ENCODE data around the gene PITPNC1. TPM values are rescaled to one million over a fixed set of nuclear protein-coding genes. Genes with fewer than 3 reads are reported as not detected.
"Not testable (repeated sequence)": the region's sequence is repeated elsewhere in the genome, so short reads cannot be mapped to it uniquely, and the experiment has no call there.

The PITPNC1 gene
- total RNA-seq, 1 experiment from 2014 or later, result 40.6 TPM

DNA sequence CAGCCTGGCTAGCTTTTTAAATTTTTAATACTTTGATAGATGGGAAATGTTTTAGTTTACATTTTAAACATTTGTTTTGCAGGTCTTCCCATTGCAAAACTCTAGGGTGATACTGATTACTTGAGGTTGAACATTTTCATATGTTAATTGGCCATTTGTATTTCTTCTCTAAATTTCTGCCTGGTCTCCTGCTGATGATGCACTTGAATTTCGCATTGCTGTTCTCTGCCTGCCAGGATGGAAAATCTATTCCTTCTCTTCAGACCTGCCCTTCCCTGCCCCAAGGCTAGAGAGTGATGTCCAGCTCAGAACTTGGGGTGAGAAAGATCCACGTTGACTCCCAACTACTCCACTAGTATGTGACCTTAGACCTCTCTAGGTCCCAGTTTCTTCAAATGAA is 134.7 kb downstream of the PITPNC1 start:
- DNase-seq (ENCODE audit: low spot score), result no peak

DNA sequence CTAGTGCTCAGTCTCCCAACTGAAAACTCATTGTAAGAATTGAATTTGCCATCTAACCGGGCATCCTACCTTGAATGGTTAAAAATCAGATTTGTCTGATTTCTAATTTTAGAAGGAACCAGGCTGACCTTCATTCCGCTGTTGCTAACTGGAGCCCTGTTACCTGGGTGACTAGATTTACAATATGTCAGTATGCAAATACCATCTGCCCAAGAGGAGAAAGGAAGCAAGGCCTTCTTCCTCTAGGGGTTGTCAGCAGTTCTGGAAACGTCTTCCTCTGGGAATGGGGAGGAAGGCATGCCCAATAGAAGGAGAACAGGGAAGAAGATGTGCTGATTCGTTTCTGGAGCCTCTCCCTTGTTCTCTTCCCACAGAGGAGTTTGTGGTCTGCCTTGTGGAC is 137.9 kb downstream of the PITPNC1 start:
- DNase-seq (ENCODE audit: low spot score), result peak; percentile 37

DNA sequence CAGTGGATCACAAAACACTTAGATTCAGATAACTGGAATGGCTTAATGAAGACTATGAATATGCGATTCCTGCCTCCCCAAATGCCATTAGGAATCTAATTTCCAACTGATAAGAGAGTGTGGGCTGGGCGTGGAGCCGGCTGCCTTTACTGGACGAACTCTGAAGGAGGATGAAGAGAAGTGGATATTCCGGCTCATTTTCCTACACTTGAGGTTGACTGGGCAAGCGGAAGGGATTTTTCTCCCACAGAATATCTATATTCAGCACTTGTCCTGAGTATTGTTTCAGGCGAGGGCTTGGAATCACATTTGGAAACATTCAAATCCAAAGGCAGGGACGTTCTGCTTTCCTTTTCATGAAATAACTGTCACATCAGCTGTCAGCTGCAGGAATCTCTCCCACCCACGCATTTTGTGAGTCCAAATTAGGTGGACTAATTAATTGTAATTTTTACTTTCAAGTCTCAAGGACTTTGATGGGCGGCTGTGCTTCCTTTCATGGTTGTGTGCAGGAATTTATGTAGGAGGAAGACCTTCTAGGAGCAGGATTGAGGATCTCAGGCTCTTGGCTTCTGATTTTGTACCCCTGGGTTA is 138.5 kb downstream of the PITPNC1 start:
- DNase-seq (ENCODE audit: low spot score), result no peak

DNA sequence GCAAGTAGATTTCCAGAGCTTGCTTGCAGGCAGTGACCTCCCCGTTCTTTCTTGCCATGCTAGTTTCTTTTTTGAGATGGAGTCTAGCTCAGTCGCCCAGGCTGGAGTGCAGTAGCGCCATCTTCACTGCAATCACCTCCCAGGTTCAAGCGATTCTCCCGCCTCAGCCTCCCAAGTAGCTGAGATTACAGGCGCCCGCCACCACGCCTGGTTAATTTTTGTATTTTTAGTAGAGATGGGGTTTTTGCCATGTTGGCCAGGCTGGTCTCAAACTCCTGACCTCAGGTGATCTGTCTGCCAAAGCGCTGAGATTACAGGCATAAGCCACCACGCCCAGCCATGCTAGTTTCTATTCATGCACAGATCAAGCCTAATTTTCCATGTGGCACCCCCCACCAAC is 139.5 kb downstream of the PITPNC1 start:
- DNase-seq (ENCODE audit: low spot score), result not testable (repeated sequence)

DNA sequence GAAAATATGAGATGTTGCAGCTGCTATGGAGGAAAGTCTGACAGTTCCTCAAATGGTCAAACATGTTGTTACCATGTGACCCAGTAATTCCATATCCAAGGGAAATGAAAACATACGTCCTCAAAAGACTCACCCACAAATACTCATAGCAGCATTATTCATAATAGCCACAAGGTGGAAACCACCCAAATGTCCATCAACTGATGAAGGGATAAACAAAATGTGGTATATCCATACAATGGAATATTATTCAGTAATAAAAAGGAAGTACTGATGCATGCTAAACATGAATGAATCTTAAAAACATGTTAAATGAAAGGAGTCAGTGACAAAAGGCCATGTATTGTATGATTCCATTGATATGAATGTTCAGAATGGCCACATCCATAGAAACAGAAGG is 140.2 kb downstream of the PITPNC1 start:
- DNase-seq (ENCODE audit: low spot score), result no peak

DNA sequence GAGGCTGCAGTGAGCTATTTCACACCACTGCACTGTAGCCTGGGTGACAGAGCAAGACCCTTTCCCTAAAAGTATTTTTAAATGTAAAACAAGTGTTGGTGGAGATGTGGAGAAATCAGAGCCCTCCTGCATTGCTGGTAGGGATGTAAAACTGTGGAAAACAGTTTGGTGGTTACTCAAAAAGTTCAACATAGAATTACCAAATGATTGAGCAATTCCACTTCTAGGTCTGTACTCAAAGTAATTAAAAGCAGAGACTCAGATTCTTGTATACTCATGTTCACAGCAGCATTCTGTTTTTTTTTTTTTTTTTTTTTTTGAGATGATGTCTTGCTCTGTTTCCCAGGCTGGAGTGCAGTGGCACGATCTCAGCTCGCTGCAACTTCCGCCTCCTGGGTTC is 141.8 kb downstream of the PITPNC1 start:
- no peak for DNase-seq (ENCODE audit: low spot score)

DNA sequence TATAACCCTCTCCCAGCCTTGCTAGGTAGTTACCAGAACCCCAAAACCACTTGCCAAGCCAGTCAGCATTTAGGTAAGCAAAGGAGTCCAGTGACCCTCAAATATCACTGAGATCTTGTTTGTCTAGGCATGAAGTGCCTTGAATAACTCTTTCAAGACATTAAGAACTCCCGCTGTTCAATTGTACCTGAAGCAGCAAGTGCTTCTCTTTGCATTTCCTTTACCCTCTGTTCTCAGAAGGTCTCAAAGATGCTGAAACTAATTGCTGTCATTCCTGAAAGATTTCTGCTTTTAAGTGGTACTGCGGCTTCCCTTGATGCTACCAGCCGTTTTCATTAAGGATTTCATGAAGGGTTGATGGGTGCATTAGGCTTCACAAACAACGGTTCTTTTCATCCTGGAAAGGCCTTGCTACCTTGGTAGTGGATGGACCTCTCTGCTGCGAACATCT is 142.7 kb downstream of the PITPNC1 start:
- DNase-seq (ENCODE audit: low spot score), result no peak

DNA sequence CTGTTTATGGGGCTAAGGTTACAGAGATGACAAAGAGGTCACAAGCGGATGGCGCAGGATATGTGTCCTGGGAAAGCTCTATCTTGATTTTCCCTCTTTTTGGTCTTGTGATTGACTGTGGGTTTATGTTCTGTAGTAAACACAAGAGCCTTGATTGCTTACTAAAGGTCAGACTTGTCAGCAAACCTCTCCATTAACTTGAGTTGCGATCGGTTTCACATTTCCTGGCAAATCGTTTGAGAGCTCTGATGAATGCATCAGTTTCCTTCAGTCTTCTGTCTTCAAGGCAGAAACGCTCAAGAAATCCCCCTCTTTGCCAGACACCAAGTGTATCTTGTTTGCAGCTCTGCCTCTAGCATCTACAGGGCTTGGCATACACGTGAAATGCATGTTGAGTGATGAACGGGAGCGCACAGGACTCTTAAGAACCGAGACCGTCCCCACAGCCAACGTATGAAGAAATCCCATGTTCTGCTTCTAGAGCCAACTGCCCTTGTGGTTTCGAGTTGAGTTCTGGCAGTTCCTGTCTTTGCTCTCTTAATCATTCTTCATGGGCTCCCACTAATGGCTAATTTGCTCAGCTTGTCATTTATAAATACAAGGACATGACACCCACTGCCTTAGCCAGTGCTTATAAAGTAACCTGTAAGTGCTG is 143.3 kb downstream of the PITPNC1 start:
- DNase-seq (ENCODE audit: low spot score), result no peak

DNA sequence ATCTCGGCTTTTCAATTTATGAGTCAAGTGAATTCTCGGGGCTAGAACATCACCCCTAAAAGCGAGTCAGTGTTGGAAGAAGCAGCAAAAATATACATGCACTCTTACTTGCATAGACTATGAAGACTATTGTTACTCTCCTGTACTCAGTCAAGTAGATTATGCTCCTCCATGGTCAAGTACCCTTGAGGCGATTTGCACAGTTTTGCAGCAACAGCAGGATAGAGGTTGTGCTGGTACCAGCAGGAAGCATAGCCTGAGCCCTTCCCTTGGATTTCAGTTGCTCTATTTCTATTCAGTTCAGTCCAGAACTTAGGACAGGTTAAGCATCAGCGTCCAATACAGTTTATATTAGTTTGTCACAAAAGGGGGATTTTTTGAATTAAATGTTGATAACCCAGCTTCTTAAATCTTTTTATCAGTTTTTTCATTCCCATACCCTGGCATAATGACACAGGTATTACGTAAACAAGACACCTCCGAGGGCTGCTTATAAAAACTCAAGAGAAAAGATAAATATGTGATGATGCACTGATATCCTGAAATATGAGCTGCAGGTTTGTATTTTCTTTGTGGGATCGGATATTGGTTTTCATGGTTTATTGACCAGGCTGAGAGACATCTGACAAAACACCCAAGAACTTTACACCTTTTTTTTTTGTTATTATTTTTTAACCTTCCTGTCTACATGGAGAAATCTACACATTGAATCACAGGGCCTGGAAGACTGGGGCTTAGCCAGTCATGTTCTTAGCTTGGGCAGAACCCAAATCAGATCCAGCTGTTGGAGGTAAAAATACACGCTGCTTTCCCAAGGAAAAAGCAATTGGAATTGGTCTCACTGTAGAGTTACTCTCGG is 144.1 kb downstream of the PITPNC1 start:
- DNase-seq (ENCODE audit: low spot score), result no peak

DNA sequence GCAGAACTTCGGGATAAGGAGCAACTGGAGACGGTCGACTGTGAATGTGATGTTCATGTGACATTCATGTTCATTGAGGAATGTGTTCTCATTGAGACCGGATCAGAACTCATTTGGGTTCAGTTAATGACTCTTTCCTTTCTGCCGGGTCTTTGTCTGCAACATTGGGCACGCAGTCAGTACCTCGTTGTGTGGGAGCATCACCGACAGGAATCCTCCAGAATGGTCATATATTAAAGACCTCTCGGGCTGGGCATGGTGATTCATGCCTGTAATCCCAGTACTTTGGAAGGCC is 144.6 kb downstream of the PITPNC1 start:
- DNase-seq (ENCODE audit: low spot score), result no peak

DNA sequence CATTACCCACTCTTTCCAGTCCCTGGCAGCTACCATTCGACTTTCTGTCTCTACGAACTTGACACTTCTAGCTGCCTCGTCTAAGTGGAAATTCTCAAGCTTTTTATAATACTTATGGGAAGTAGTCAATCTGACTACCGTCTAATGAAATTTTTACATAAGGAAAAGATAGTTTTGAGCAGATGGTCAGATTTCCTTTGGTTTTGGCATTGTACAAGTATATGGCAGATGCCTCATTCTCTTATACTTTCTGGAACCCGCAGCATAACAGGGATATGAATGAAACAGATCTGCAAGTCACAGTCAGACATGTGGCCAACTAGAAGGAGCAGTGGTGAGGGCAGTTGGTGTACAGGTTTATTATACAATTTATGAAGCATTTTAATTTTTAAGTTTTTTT is 146.0 kb downstream of the PITPNC1 start:
- no peak for DNase-seq (ENCODE audit: low spot score)

DNA sequence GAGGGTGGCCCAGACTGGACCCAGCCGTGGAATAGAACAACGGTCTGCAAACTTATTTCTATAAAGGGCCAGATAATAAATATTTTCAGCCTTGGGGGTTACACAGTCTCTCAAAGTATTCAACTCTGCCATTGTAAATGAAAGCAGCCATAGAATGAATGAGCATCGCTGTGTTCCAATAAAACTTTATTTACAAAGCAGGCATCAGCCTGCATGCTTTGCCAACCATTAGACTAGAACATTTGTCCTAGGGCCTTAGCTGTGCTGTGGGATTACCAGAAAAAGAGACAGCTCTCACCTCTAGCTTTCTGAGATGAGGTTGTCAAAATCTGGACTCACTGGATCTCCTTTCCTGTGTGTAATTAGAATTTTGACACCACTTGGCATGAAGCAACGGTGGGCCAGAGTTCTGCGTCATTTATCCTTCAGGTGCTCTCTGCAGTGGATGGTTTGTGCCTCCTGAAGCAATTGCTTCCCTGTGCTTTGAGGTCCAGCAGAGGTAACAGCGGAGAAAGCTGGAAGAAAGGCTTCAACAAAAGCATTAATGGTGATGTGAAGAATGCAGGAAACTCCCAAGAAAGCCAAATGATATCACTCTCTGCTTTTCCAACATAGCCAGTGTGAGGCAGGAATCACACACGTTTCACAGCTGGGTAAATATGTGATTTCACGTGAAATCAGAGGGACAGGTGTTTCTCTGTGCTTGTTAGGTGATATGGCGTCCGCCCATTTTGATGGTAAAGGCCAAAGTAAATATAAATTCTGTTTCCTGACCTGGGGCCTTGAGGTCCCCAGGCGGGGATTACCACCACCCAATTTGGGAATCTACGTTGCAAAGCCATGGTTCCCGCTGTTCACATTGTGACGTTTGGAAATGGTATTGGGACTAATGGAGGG is 148.4 kb downstream of the PITPNC1 start:
- no peak for DNase-seq (ENCODE audit: low spot score)

DNA sequence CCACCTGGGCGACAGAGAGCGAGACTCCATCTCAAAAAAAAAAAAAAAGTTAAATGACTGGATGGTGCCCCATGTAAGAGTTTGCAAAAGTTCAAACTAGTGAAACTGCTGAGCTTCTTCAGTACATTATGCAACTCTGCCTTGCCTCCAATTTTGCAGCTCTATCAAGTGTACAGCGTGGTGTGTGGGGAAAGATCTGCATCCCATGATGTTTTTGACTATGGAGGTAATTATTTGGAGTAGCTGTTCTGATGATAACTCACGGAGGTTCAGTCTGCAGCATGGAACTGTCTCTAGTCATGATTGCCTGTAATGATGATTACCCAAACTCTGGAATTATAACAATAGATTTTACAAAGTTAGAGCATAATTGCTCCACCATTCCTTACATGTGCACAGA is 149.6 kb downstream of the PITPNC1 start:
- no peak for DNase-seq (ENCODE audit: low spot score)

DNA sequence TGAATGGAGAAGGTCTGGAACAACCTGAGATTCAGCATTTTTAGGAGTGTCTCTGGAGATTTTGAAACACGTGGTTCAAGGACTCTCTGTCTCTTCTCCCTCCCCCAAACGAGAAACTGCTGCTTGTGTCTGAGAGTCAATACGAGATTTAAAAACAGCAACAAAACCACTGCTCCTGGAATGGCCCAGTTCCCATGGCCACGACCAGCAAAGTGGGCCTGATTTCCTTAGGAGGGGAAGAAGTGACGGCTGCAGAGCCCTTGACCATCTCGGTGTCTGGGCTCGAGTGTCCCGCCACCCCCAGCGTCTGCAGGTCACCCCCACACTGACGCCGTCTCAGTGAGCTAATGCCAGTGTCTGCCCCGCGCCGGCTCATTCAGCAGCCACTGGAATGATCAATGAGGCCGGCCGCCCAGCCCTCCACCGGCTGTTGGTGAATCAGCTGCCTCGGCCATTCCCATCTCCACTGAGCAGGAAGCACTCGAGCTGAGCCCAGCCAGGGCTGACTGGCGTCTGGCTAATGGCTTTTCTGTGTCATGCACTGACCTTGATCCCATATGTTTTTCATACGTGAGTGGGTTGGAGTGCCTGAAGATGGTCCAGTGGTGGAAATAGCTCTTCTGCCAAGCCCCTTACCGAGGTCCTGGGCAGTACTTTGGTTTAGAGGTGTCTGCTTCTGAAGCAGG is 151.8 kb downstream of the PITPNC1 start:
- DNase-seq (ENCODE audit: low spot score), result peak; percentile 98

DNA sequence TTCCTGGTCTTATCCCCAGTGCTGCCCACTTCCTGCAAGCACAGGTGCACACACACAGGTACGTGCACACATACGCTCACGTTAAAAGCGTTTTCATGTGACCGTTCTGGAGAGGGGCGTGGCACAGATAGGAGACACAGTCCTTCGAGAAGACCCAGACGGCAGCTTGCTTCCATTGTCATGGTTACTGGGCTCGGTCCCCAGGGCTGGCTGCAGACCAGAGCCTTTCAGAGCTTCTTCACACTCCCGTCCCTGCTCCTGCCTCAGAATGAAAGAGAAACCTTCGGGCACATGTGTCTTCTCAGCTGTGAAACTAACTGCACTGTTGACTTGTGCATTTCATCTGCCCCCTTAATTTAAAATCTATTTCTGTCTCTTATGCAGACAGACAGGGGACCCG is 154.2 kb downstream of the PITPNC1 start:
- DNase-seq (ENCODE audit: low spot score), result no peak

DNA sequence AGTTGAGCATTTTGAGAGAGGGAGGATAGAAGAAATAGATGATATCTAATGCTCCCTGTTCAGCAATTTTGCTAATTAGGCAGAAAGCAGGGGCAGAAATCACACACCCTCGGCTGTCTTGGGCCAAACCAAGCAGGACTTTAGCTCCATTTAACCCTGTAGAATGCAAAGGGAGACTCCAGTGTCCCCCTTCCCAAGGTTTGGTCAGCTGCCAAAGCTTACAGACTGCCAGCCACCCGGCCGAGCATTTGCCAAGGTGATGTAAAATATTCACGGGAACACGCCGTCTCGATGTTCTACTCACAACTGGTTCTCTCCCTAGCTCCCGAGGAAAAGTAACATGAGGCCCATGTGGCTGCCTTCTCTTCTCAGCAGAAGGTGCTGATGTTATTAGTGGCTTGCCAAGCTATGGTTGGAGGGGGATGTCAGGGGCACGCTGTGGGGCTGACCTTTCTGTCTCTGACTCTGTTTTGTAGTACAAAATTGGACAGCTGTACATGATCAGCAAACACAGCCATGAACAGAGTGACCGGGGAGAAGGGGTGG is 155.3 kb downstream of the PITPNC1 start:
- no peak for DNase-seq (ENCODE audit: low spot score)

DNA sequence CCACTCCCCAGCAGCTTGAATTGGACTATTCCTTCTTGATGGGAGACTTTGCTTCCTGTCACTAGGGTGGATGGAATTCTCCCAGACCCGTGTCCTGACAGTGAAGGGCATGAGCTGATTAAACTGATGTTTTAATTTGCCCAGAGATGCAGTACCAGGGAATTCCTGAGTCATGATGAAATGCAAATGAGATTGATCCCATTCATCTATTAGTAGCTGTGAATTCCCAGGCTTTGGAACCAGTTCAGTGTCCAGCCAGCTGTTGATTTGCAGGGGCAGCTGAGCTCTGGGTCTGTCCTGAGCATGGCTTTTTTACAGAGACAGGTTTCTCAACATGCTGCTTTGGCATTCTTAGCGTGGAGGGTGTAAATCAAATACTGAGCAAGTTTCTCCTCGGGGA is 157.9 kb downstream of the PITPNC1 start:
- DNase-seq (ENCODE audit: low spot score), result no peak

DNA sequence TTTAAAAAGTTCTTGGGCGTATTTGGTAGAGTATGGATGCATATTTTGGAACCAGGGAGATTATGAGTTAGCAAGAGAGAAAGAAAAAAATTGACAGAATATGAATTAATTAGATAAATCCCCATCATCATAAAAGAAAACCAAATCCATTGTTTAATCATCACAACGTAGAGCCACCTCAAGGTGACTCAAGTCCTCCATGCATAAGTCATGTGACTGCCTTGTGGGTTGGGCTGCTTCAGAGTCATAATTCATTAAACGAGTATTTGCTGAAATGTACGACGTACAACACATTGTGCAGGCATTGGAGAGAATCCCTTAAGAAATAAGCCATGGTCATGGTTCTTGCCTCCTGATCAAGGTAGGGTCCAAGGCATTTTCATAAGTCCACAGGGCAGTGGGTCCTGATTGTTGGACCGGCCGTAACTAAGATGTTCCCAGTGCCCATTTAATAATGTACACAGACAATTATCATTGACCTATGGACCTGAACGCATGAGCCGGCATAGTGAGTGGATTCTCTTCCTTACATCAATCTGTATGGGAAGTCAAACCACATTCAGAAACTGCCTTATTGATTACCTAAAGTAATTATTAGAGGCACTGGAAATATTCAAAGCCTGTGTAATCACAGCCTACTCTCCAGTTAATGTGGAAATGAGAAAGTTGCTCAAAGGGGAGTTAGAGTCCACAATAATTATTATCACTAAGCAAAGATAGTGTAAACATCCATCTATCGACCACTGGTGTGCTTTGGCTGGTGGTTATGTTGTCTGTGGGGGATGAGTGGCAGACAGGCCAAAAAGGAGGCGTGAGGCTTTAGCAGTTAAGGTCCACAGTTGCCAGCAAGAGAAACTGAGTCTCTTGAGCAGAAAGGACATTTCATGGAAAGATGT is 165.4 kb downstream of the PITPNC1 start:
- DNase-seq (ENCODE audit: low spot score), result no peak

DNA sequence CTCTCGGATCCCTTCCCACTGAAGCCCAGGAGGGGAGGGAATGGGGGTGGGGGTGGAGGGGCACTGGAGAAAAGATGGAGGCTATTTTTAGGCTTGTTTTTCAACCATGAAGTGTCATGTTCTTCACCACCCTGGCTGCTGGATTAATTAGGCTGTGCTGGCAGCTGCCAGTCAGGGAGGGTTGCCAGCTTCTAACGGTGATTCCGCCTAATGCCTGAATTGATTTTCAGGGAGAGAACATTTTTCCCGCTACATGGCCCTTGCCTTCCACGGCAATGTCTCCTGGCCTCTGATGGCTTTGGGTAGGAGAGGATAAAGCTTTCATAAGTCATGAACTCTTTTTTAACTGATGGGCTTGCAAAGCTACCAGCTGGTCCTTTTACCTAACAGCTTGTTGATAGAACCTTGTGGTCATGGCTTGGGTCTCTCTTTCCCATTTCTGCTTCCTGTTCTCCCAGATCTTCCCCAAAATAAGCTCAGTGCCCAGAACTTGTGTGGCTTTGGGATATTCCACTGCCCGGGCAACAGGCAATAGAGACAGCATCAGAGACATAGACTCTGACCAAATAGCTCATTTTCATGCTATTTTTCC is 167.4 kb downstream of the PITPNC1 start:
- DNase-seq (ENCODE audit: low spot score), result no peak

All from HT-29 (cell line).